T47D (cell line): ENCODE data around the gene RGS3.

ENCODE experiments used
- DNase-seq, 2 experiments: peaks; one replicate each; pipeline versions ENCODE4 v3.0.0 to v3.0.0-alpha.2; 2011 to 2012; ENCODE audit warnings: low read depth in 1 of 2, low spot score in 1 of 2
- JUND ChIP-seq: IDR thresholded peaks from 2 replicates; pipeline ENCODE4 v1.6.1; 2012; ENCODE audit warnings: low read depth
- in situ Hi-C: cut with HindIII; loops from 2 replicates; pipeline ENCODE4 v1.10.0; 2016; ENCODE audit warnings: low sequenced_read_pairs, low pct_unique_long_range_greater_than_20kb

The RGS3 gene

GRCh38 chr9:113511856-113512761, 48.6 kb downstream of the RGS3 start:
- no peak for TF ChIP-seq JUND
- no peak for DNase-seq
- in situ Hi-C loops = no loop called here

- in situ Hi-C loops = no loop called here
- TF ChIP-seq JUND = no peak
- DNase-seq = no peak
Observed at GRCh38 chr9:113513111-113513510, 49.6 kb downstream of the RGS3 start.

GRCh38 chr9:113513536-113513935, 50.0 kb downstream of the RGS3 start:
- in situ Hi-C loops = no loop called here
- no peak for DNase-seq
- no peak for TF ChIP-seq JUND

GRCh38 chr9:113514061-113514460, 50.5 kb downstream of the RGS3 start:
- TF ChIP-seq JUND = no peak
- in situ Hi-C loops = no loop called here
- DNase-seq = no peak

GRCh38 chr9:113514748-113515147, 51.2 kb downstream of the RGS3 start:
- no peak for TF ChIP-seq JUND
- in situ Hi-C loops = no loop called here
- DNase-seq = no peak

- TF ChIP-seq JUND = no peak
- in situ Hi-C loops = no loop called here
- DNase-seq = no peak
Observed at GRCh38 chr9:113515862-113516261, 52.3 kb downstream of the RGS3 start.

- in situ Hi-C loops = no loop called here
- no peak for TF ChIP-seq JUND
- DNase-seq = no peak
Observed at GRCh38 chr9:113516840-113517577, 53.5 kb downstream of the RGS3 start.

- in situ Hi-C loops = no loop called here
- no peak for DNase-seq
- no peak for TF ChIP-seq JUND
Observed at GRCh38 chr9:113519426-113520108, 56.0 kb downstream of the RGS3 start.

GRCh38 chr9:113520109-113520642, 56.6 kb downstream of the RGS3 start:
- in situ Hi-C loops = no loop called here
- no peak for DNase-seq
- no peak for TF ChIP-seq JUND

- DNase-seq = no peak
- in situ Hi-C loops = no loop called here
- TF ChIP-seq JUND = no peak
Observed at GRCh38 chr9:113521693-113522255, 58.2 kb downstream of the RGS3 start.

- DNase-seq = no peak
- TF ChIP-seq JUND = no peak
- in situ Hi-C loops = no loop called here
Observed at GRCh38 chr9:113522419-113522818, 58.9 kb downstream of the RGS3 start.

- in situ Hi-C loops = no loop called here
Observed at GRCh38 chr9:113522858-113523257, 59.3 kb downstream of the RGS3 start.

More at GRCh38 chr9:113522858-113523257, 59.3 kb downstream of the RGS3 start:
- TF ChIP-seq JUND = no peak
- DNase-seq = no peak
